HFFc6 (cell line): Measurements from ENCODE around the gene IKZF5. TPM values are rescaled to one million over a fixed set of nuclear protein-coding genes. Genes with fewer than 3 reads are reported as not detected.

ENCODE experiments used
- DNase-seq: peaks from one replicate; pipeline ENCODE4 v3.0.0-alpha.2; 2018
- H3K27ac Mint-ChIP-seq: 2 replicates; pipeline ENCODE4 v1.8.0; 2020; ENCODE audit warnings: mild to moderate bottlenecking, mixed read lengths
- H3K27me3 Mint-ChIP-seq: 2 replicates; pipeline ENCODE4 v1.8.0; 2021; ENCODE audit warnings: mild to moderate bottlenecking, moderate library complexity, mixed read lengths; ENCODE audit not compliant: insufficient read depth
- H3K36me3 Mint-ChIP-seq: 2 replicates; pipeline ENCODE4 v1.8.0; 2021; ENCODE audit warnings: low read depth, mixed read lengths
- H3K4me1 Mint-ChIP-seq: 2 replicates; pipeline ENCODE4 v1.8.0; 2020; ENCODE audit warnings: low read depth, mixed read lengths
- H3K4me3 Mint-ChIP-seq: 2 replicates; pipeline ENCODE4 v1.8.0; 2020; ENCODE audit warnings: mild to moderate bottlenecking, moderate library complexity, mixed read lengths
- H3K9me3 Mint-ChIP-seq: 2 replicates; pipeline ENCODE4 v1.8.0; 2020; ENCODE audit warnings: mild to moderate bottlenecking, mixed read lengths
- total RNA-seq, 6 experiments: library from RNA; stranded (reverse); fragmentation: NEBNext Ultra II Directional; extraction: Animal tissue kit (Norgen Biotek cat#: 25700); gene quantifications; 2 replicates in 1 of 6; 3 replicates in 5 of 6; pipeline ENCODE4 v1.2.3, GENCODE V29; 2021
- TF ChIP-seq, protein P1 (sequence below): fragments of 200-600 bp; sonication (generic); IDR thresholded peaks from 2 replicates; pipeline ENCODE4 v1.5.0; 2021; ENCODE audit warnings: antibody characterized with exemption, mild to moderate bottlenecking

The IKZF5 gene
- total RNA-seq, 6 experiments from 2014 or later, result 9.3 to 11.2 (median 9.9) TPM

DNA sequence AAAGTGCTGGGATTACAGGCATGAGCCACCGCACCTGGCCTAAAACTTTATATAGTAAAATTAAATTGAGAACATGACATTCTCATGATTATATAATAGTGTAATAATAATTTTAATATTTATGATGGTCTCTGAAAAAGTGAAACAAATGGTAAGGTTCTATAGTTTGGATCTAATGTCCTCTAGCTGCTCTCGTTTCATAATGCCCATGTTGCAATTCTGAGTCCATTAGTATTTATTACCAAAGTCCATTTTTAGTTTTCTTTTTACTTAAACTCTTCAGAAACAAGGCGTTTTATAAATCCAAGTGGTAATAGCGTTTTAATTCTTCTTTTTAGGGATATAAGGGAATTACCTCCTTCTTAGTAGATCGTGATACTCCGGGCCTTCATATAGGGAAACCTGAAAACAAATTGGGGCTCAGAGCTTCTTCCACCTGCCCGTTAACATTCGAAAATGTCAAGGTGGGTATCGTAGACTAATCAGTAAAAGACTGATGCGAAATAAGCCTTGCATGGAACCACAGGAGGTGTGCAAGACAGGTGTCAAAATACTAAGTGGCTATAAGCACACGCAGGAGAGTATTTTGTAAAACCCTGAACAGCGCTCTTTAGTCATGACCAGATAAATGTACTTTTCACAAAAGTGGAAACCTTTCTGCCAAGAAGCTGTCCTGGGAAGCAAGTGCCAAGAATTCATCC, 34.3 kb upstream of the IKZF5 start:
- no peak overlapping the region for H3K4me3 Mint-ChIP-seq
- no peaks in the 10 kb centered on the region for H3K4me1 Mint-ChIP-seq
- no peak for DNase-seq
- H3K36me3 Mint-ChIP-seq, result no peaks in the 10 kb centered on the region
- H3K27me3 Mint-ChIP-seq, result no peaks in the 10 kb centered on the region
- no peaks in the 10 kb centered on the region for H3K9me3 Mint-ChIP-seq
- no peak overlapping the region for H3K27ac Mint-ChIP-seq
- TF ChIP-seq, protein P1, sequence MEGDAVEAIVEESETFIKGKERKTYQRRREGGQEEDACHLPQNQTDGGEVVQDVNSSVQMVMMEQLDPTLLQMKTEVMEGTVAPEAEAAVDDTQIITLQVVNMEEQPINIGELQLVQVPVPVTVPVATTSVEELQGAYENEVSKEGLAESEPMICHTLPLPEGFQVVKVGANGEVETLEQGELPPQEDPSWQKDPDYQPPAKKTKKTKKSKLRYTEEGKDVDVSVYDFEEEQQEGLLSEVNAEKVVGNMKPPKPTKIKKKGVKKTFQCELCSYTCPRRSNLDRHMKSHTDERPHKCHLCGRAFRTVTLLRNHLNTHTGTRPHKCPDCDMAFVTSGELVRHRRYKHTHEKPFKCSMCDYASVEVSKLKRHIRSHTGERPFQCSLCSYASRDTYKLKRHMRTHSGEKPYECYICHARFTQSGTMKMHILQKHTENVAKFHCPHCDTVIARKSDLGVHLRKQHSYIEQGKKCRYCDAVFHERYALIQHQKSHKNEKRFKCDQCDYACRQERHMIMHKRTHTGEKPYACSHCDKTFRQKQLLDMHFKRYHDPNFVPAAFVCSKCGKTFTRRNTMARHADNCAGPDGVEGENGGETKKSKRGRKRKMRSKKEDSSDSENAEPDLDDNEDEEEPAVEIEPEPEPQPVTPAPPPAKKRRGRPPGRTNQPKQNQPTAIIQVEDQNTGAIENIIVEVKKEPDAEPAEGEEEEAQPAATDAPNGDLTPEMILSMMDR, result no peak

DNA sequence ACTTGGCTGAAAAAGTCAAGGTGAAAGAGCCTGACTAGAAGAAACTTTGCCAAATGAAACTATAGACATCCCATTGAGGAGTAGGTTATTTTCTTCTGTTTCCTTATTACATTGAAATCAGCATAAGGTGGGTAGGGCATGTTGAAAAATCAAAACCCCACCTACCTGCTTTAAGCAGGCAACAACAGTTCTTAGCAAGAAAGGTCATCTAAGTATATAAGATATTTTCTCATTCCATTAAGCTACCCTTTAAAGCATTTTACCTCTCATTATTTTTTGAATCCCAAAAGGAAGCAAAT, 31.0 kb upstream of the IKZF5 start:
- TF ChIP-seq, protein P1, result no peak

GRCh38 chr10:123038782-123039631, 30.4 kb upstream of the IKZF5 start:
- H3K27me3 Mint-ChIP-seq, result peaks cover 3% of the 10 kb centered on the region
- TF ChIP-seq, protein P1, result no peak
- DNase-seq, result no peak
- H3K4me1 Mint-ChIP-seq, result no peaks in the 10 kb centered on the region
- peaks cover 6% of the 10 kb centered on the region; the same call in 1 of the 2 replicates for H3K36me3 Mint-ChIP-seq
- no peaks in the 10 kb centered on the region for H3K9me3 Mint-ChIP-seq
- H3K4me3 Mint-ChIP-seq, result no peak overlapping the region
- no peak overlapping the region for H3K27ac Mint-ChIP-seq

More for the DNA sequence above, 31.0 kb upstream of the IKZF5 start:
- H3K36me3 Mint-ChIP-seq, result peaks cover 6% of the 10 kb centered on the region; the same call in 1 of the 2 replicates
- no peaks in the 10 kb centered on the region for H3K9me3 Mint-ChIP-seq
- no peak overlapping the region for H3K4me3 Mint-ChIP-seq
- peaks cover 3% of the 10 kb centered on the region for H3K27me3 Mint-ChIP-seq
- H3K27ac Mint-ChIP-seq, result no peak overlapping the region
- H3K4me1 Mint-ChIP-seq, result no peaks in the 10 kb centered on the region
- DNase-seq, result no peak

- Mint-ChIP-seq H3K27ac (no peak overlapping the region), H3K9me3 (no peaks in the 10 kb centered on the region), H3K27me3 (peaks cover 3% of the 10 kb centered on the region), H3K4me3 (no peak overlapping the region), H3K36me3 (peaks cover 6% of the 10 kb centered on the region; the same call in 1 of the 2 replicates), H3K4me1 (no peaks in the 10 kb centered on the region)
- TF ChIP-seq, protein P1, result no peak
- DNase-seq, result no peak
These were observed 27.0 kb upstream of the IKZF5 start for GRCh38 chr10:123035467-123036086.

- Mint-ChIP-seq H3K36me3 (peaks cover 6% of the 10 kb centered on the region; the same call in 1 of the 2 replicates), H3K4me3 (no peak overlapping the region), H3K4me1 (no peaks in the 10 kb centered on the region), H3K27ac (no peak overlapping the region), H3K27me3 (peaks cover 3% of the 10 kb centered on the region), H3K9me3 (no peaks in the 10 kb centered on the region)
- TF ChIP-seq, protein P1, result no peak
- DNase-seq, result no peak
These were observed 25.7 kb upstream of the IKZF5 start for GRCh38 chr10:123034332-123034731.
